Mesendoderm (in vitro differentiated cells): ENCODE results near the gene LUZP1.

Source experiments
- DNase-seq: peaks from one replicate; pipeline ENCODE4 v3.0.0; 2013
- H2AK5ac ChIP-seq: 2 replicates; pipeline ENCODE4 v1.6.1; 2013; ENCODE audit warnings: low read length, inconsistent platforms
- H2BK120ac ChIP-seq: 2 replicates; pipeline ENCODE4 v1.6.1; 2013; ENCODE audit warnings: low read depth, mild to moderate bottlenecking, low read length, moderate library complexity, mixed read lengths
- H2BK15ac ChIP-seq: replicated peaks from 2 replicates; pipeline ENCODE4 v1.6.1; 2013; ENCODE audit warnings: low read depth, mild to moderate bottlenecking, moderate library complexity
- H2BK5ac ChIP-seq: 2 replicates; pipeline ENCODE4 v1.6.1; 2013; ENCODE audit warnings: low read length, inconsistent platforms
- H3K18ac ChIP-seq: 2 replicates; pipeline ENCODE4 v1.6.1; 2013; ENCODE audit warnings: mild to moderate bottlenecking, low read length, mixed read lengths
- H3K23ac ChIP-seq: one replicate; pipeline ENCODE4 v1.6.1; 2013; ENCODE audit warnings: low read length
- H3K27ac ChIP-seq: 2 replicates; pipeline ENCODE4 v1.5.1; 2013; ENCODE audit warnings: low read depth, mild to moderate bottlenecking, inconsistent platforms, low read length, moderate library complexity
- H3K27me3 ChIP-seq: 2 replicates; pipeline ENCODE4 v1.6.1; 2013; ENCODE audit warnings: low read length, control low read depth, mild to moderate bottlenecking, inconsistent platforms; ENCODE audit not compliant: insufficient read depth, poor library complexity
- H3K36me3 ChIP-seq: 2 replicates; pipeline ENCODE4 v1.6.1; 2013; ENCODE audit warnings: low read length, inconsistent platforms; ENCODE audit not compliant: control insufficient read depth, insufficient read depth
- H3K4ac ChIP-seq: one replicate; pipeline ENCODE4 v1.6.1; 2013; ENCODE audit warnings: low read depth, mild to moderate bottlenecking, low read length, moderate library complexity
- H3K4me1 ChIP-seq: 2 replicates; pipeline ENCODE4 v1.6.1; 2013; ENCODE audit warnings: low read depth, low read length, inconsistent platforms; ENCODE audit not compliant: control insufficient read depth
- H3K4me2 ChIP-seq: 2 replicates; pipeline ENCODE4 v1.6.1; 2013; ENCODE audit warnings: low read length
- H3K4me3 ChIP-seq: 2 replicates; pipeline ENCODE4 v1.5.1; 2013; ENCODE audit warnings: mild to moderate bottlenecking, low read length
- H3K56ac ChIP-seq: one replicate; pipeline ENCODE4 v1.6.1; 2013; ENCODE audit warnings: low read length
- H3K79me1 ChIP-seq: 2 replicates; pipeline ENCODE4 v1.6.1; 2013; ENCODE audit warnings: low read length, inconsistent platforms
- H3K79me2 ChIP-seq: 2 replicates; pipeline ENCODE4 v1.6.1; 2013; ENCODE audit warnings: mild to moderate bottlenecking, low read length; ENCODE audit not compliant: control insufficient read depth, insufficient read depth
- H3K9ac ChIP-seq: 2 replicates; pipeline ENCODE4 v1.6.1; 2013; ENCODE audit warnings: low read length, inconsistent platforms
- H4K5ac ChIP-seq: one replicate; pipeline ENCODE4 v1.6.1; 2013; ENCODE audit warnings: low read length
- H4K8ac ChIP-seq: one replicate; pipeline ENCODE4 v1.6.1; 2013; ENCODE audit warnings: low read depth, mild to moderate bottlenecking, control low read depth, low read length, moderate library complexity
- WGBS: extraction: QIAGEN DNeasy Blood & Tissue Kit; methylation state at CpG from one replicate; pipeline ENCODE4 v1.1.7; 2013; ENCODE audit warnings: low lambda C conversion rate, missing lambda C conversion rate; ENCODE audit not compliant: insufficient coverage; ENCODE audit errors: extremely low coverage; 5-methylcytosine and 5-hydroxymethylcytosine counted together

LUZP1 gene

GRCh38 chr1:23050201-23050600 lies 118.5 kb downstream of the LUZP1 start:
- no peak overlapping the region for H3K4ac ChIP-seq
- H2BK5ac ChIP-seq, result no peak overlapping the region
- WGBS, result no CpG with 5 or more reads among the region's 7 CpGs
- no peak overlapping the region for H2BK120ac ChIP-seq
- no peak overlapping the region for H3K56ac ChIP-seq
- H4K5ac ChIP-seq, result no peak overlapping the region
- no peaks in the 10 kb centered on the region for H3K4me1 ChIP-seq
- H3K36me3 ChIP-seq, result no peaks in the 10 kb centered on the region
- DNase-seq, result no peak
- no peak overlapping the region for H3K9ac ChIP-seq
- no peak overlapping the region for H3K4me2 ChIP-seq
- H2AK5ac ChIP-seq, result no peak overlapping the region
- no peak overlapping the region for H2BK15ac ChIP-seq
- H3K4me3 ChIP-seq, result no peak overlapping the region
- H3K18ac ChIP-seq, result no peak overlapping the region
- peaks cover 12% of the 10 kb centered on the region for H3K79me2 ChIP-seq
- no peak overlapping the region for H3K23ac ChIP-seq
- H4K8ac ChIP-seq, result no peak overlapping the region
- H3K27me3 ChIP-seq, result no peaks in the 10 kb centered on the region
- peaks cover 6% of the 10 kb centered on the region for H3K79me1 ChIP-seq
- H3K27ac ChIP-seq, result no peak overlapping the region

DNA sequence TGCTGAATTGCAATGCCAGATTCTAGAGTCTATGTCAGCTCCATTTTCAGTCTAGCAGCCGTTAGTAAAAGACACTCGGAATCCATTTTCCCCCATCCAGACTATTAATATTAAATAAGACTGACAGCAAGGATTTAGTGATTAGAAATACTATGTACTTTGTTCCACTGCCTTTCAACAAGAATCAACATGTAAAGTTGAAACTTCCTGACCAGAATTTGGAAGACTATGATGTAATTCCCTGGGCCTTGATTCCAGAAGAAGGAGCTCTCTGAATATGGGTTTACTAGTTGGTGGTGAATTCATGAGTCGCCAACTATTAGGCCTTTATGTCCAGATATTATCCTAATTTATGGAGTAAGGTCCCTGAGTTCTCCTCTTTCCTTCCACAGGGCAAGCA lies 124.6 kb downstream of the LUZP1 start:
- no peak overlapping the region for H3K9ac ChIP-seq
- WGBS, result no CpG with 5 or more reads among the region's 3 CpGs
- H3K4ac ChIP-seq, result no peak overlapping the region
- H2BK5ac ChIP-seq, result no peak overlapping the region
- H3K79me2 ChIP-seq, result peaks cover 42% of the 10 kb centered on the region
- no peak overlapping the region for H3K4me3 ChIP-seq
- no peak overlapping the region for H4K5ac ChIP-seq
- H2BK120ac ChIP-seq, result no peak overlapping the region
- H2BK15ac ChIP-seq, result no peak overlapping the region
- H3K23ac ChIP-seq, result no peak overlapping the region
- peaks cover 5% of the 10 kb centered on the region for H3K4me1 ChIP-seq
- no peak for DNase-seq
- no peak overlapping the region for H3K18ac ChIP-seq
- H3K27me3 ChIP-seq, result no peaks in the 10 kb centered on the region
- no peaks in the 10 kb centered on the region for H3K36me3 ChIP-seq
- no peak overlapping the region for H2AK5ac ChIP-seq
- peaks cover 11% of the 10 kb centered on the region for H3K79me1 ChIP-seq
- no peak overlapping the region for H4K8ac ChIP-seq
- no peak overlapping the region for H3K56ac ChIP-seq
- H3K27ac ChIP-seq, result no peak overlapping the region
- no peak overlapping the region for H3K4me2 ChIP-seq

DNA sequence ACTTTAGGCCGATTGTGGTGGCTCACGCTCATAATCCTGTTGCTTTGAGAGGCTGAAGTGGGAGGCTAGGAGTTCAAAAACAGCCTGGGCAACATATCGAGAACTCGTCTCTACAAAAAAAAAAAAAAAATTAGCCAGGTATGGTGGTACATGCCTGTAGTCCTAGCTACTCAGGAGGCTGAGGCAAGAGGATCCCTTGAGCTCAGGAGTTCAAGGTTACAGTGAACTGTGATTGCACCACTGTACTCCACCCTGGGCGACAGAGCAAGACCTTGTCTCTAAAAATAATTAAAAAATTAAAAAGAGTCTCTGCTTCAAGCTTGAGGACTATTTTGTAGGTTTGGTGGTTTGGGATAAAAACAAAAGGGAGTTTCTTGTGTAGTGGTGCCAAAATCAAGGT lies 128.1 kb downstream of the LUZP1 start:
- Histone ChIP-seq H3K18ac (no peak overlapping the region), H3K79me2 (peaks cover 54% of the 10 kb centered on the region), H3K9ac (no peak overlapping the region), H3K4me1 (peaks cover 5% of the 10 kb centered on the region), H3K4ac (no peak overlapping the region), H3K4me2 (no peak overlapping the region), H4K8ac (no peak overlapping the region), H3K27me3 (no peaks in the 10 kb centered on the region), H3K79me1 (peaks cover 8% of the 10 kb centered on the region), H3K4me3 (no peak overlapping the region), H2AK5ac (no peak overlapping the region), H3K36me3 (no peaks in the 10 kb centered on the region), H2BK120ac (no peak overlapping the region), H4K5ac (no peak overlapping the region), H2BK5ac (no peak overlapping the region), H3K27ac (no peak overlapping the region), H2BK15ac (no peak overlapping the region), H3K56ac (no peak overlapping the region), H3K23ac (no peak overlapping the region)
- no peak for DNase-seq
- no CpG with 5 or more reads among the region's 5 CpGs for WGBS

- Histone ChIP-seq H2BK5ac (no peak overlapping the region), H3K4me3 (no peak overlapping the region), H3K79me1 (peaks cover 6% of the 10 kb centered on the region), H3K4ac (no peak overlapping the region), H3K4me1 (peaks cover 5% of the 10 kb centered on the region), H2BK15ac (no peak overlapping the region), H3K79me2 (peaks cover 55% of the 10 kb centered on the region), H3K18ac (no peak overlapping the region), H3K27me3 (no peaks in the 10 kb centered on the region), H3K9ac (no peak overlapping the region), H4K8ac (no peak overlapping the region), H2AK5ac (no peak overlapping the region), H2BK120ac (no peak overlapping the region), H3K23ac (no peak overlapping the region), H3K36me3 (no peaks in the 10 kb centered on the region), H4K5ac (no peak overlapping the region), H3K27ac (peak overlapping the region; percentile 17), H3K56ac (no peak overlapping the region), H3K4me2 (no peak overlapping the region)
- DNase-seq, result no peak
- WGBS, result no CpG with 5 or more reads among the region's 7 CpGs
Observed at GRCh38 chr1:23039308-23039826, 129.3 kb downstream of the LUZP1 start.

GRCh38 chr1:23037081-23037740 lies 131.4 kb downstream of the LUZP1 start:
- no peak overlapping the region for H4K5ac ChIP-seq
- no peak overlapping the region for H2BK120ac ChIP-seq
- no peak overlapping the region for H3K4me3 ChIP-seq
- no peak overlapping the region for H3K23ac ChIP-seq
- H3K9ac ChIP-seq, result no peak overlapping the region
- no peak overlapping the region for H2BK5ac ChIP-seq
- H3K4me2 ChIP-seq, result no peak overlapping the region
- peaks cover 60% of the 10 kb centered on the region for H3K79me2 ChIP-seq
- H4K8ac ChIP-seq, result no peak overlapping the region
- no peak overlapping the region for H3K4ac ChIP-seq
- no peak for DNase-seq
- H3K4me1 ChIP-seq, result peaks cover 5% of the 10 kb centered on the region
- H2BK15ac ChIP-seq, result no peak overlapping the region
- no peak overlapping the region for H2AK5ac ChIP-seq
- H3K56ac ChIP-seq, result no peak overlapping the region
- H3K36me3 ChIP-seq, result no peaks in the 10 kb centered on the region
- peaks cover 4% of the 10 kb centered on the region for H3K79me1 ChIP-seq
- no peak overlapping the region for H3K27ac ChIP-seq
- no peaks in the 10 kb centered on the region for H3K27me3 ChIP-seq
- 100% methylated on average over 1 of the region's 4 CpGs for WGBS
- no peak overlapping the region for H3K18ac ChIP-seq
